ENCODE measurements around the gene UBXN4. TPM values are rescaled to one million over a fixed set of nuclear protein-coding genes. Genes with fewer than 3 reads are reported as not detected.

Gene UBXN4
- polyA plus RNA-seq, 2 of the 4 experiments (the other 2 are of a cell fraction) = 70.8 to 129 TPM

DNA sequence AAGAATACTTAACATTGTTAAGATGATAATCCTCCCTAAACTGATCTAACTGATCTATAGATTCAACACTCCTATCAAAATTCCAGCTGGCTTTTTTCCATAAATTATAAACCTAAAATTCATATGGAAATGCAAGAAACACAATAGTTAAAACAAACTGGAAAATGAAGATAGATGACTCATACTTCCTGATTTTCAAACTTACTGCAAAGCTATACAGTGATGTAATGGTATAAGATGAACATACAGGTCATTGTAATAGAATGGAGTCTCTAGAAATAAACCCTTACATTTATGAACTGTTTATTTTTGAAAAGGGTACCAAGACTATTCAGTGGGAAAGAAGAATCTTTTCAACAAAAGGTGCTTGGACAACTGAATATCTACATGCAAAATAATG, 32.3 kb downstream of the UBXN4 start:
- ChIA-PET CTCF (no interaction called here), POLR2A (no interaction called here)
- H3K27ac ChIP-seq = no peak overlapping the region
- no peak overlapping the region for H3K4me3 ChIP-seq
- DNase-seq (ENCODE audit: low read depth in 1 of 2, low spot score in 1 of 2) = no peak
- no peak for FAIRE-seq
- ATAC-seq = no peak
- no peak overlapping the region for H3K4me2 ChIP-seq
- no peaks in the 10 kb centered on the region for H3K4me1 ChIP-seq
- H3K9me3 ChIP-seq = no peaks in the 10 kb centered on the region
- TF ChIP-seq FOSL2 (IDR thresholded peaks at IDR 0.05) (no peak), FOSL2 (CRISPR knock-in tag; IDR thresholded peaks at IDR 0.05) (peak; percentile 68), RNF2 (IDR thresholded peaks at IDR 0.05; ENCODE audit: borderline replicate concordance, low read depth) (no peak)

DNA sequence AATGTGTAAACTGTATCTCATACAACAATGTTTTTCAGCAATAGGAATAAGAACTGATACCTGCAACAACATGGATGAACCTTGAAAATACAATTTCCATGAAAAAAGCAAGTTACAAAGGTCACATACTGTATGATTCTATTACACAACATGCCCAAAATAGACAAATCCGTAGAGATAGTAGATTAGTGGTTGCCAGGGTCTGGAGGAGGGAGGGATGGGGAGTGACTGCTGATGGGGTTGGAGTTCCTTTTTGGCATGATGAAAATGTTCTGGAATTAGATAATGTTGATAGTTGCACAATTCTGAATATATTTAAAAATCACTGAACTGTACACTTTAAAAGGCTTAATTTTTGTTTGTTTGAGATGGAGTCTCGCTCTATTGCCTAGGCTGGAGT, 33.8 kb downstream of the UBXN4 start:
- no peak overlapping the region for H3K4me2 ChIP-seq
- no peak overlapping the region for H3K27ac ChIP-seq
- ATAC-seq = no peak
- POLR2A ChIA-PET = no interaction called here
- WGBS (ENCODE audit: missing lambda C conversion rate) = 48% methylated on average over 2 of the region's 2 CpGs
- no peak for DNase-seq (ENCODE audit: low read depth in 1 of 2, low spot score in 1 of 2)
- no peaks in the 10 kb centered on the region for H3K4me1 ChIP-seq
- no peak overlapping the region for H3K4me3 ChIP-seq
- TF ChIP-seq RCOR1 (IDR thresholded peaks at IDR 0.05; ENCODE audit: low read depth, low read length) (no peak), HDAC2 (IDR thresholded peaks at IDR 0.05) (no peak), RAD21 (conservative IDR thresholded peaks at IDR 0.05 in 1 of 2, IDR thresholded peaks at IDR 0.05 in 1 of 2) (no peak), HOXB13 (CRISPR knock-in tag; IDR thresholded peaks at IDR 0.05; ENCODE audit: low read depth) (no peak)
- TF ChIP-seq, protein P1, sequence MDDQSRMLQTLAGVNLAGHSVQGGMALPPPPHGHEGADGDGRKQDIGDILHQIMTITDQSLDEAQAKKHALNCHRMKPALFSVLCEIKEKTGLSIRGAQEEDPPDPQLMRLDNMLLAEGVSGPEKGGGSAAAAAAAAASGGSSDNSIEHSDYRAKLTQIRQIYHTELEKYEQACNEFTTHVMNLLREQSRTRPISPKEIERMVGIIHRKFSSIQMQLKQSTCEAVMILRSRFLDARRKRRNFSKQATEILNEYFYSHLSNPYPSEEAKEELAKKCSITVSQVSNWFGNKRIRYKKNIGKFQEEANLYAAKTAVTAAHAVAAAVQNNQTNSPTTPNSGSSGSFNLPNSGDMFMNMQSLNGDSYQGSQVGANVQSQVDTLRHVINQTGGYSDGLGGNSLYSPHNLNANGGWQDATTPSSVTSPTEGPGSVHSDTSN (IDR thresholded peaks at IDR 0.05) = no peak
- H3K9me3 ChIP-seq = no peaks in the 10 kb centered on the region
- CTCF ChIA-PET = no interaction called here
- no peak for FAIRE-seq

DNA sequence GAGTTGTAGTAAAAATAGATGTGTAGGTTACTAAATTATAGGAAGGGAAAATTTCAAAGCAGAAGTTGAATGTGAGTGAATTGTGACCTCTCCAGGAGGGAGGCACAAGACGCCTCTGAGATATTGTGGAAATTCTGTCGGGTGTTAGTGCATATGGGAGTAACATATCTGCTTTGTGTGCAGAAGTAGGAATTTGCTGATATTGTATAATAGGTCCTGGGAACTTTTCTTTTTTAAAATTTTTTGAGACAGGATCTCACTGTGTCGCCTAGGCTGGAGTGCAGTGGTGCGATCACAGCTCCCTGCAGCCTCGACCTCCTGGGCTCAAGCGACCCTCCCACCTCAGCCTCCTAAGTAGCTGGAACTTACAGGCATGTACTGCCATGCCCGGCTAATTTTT, 34.7 kb downstream of the UBXN4 start:
- no peak for FAIRE-seq
- POLR2A ChIA-PET = no interaction called here
- WGBS (ENCODE audit: missing lambda C conversion rate) = 94% methylated on average over 7 of the region's 7 CpGs

DNA sequence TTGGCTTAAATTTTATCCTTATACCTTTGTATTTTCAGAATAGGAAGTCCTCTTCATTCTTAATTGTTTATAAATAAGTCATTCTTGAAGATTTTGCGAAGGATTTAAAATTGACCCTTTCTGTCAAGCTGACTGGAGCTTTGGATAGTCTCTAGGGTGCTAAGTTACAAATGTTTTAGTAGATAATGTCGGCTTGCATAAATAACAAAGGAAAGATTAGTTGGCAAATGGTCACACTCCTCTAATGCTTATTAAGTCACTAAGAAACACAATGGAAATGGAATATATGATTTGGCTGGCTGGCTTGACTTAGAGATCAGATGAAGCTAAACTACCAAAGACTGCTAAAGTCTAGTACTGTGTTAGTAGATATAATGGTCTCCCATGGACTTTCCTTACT, 40.6 kb downstream of the UBXN4 start:
- DNase-seq (ENCODE audit: low read depth in 1 of 2, low spot score in 1 of 2) (no peak), ATAC-seq (no peak), FAIRE-seq (no peak)
- CTCF ChIA-PET = interaction anchor here (0.7 to 3.6 kb wide), 3 partner anchors 15 to 778 kb away, joined by 3 to 12 read pairs (median 3); no protein-coding TSS in a partner anchor
- Histone ChIP-seq H3K4me2 (no peak overlapping the region), H3K27ac (no peak overlapping the region), H3K9me3 (0 out of 3 replicates have a peak, but pooled peaks cover 2% of the 10 kb centered on the region), H3K4me1 (no peaks in the 10 kb centered on the region), H3K4me3 (no peak overlapping the region)
- TF ChIP-seq HOXB13 (CRISPR knock-in tag; IDR thresholded peaks at IDR 0.05; ENCODE audit: low read depth) (no peak), ZC3H11A (IDR thresholded peaks at IDR 0.05) (no peak), RNF2 (IDR thresholded peaks at IDR 0.05; ENCODE audit: borderline replicate concordance, low read depth) (no peak), MAZ (IDR thresholded peaks at IDR 0.05; ENCODE audit: borderline replicate concordance, low read depth, low read length) (no peak), HOXB5 (CRISPR knock-in tag; IDR thresholded peaks at IDR 0.05) (no peak), CHD4 (IDR thresholded peaks at IDR 0.05; ENCODE audit: borderline replicate concordance) (no peak), FOSL2 (IDR thresholded peaks at IDR 0.05) (no peak), FOSL2 (CRISPR knock-in tag; IDR thresholded peaks at IDR 0.05) (no peak), RAD21 (conservative IDR thresholded peaks at IDR 0.05 in 1 of 2, IDR thresholded peaks at IDR 0.05 in 1 of 2) (no peak), CBX2 (IDR thresholded peaks at IDR 0.05; ENCODE audit: borderline replicate concordance, low read depth) (no peak), HDAC2 (IDR thresholded peaks at IDR 0.05) (no peak), MYC (IDR thresholded peaks at IDR 0.05; ENCODE audit: borderline replicate concordance, low read length) (no peak), CHD2 (IDR thresholded peaks at IDR 0.05; ENCODE audit: low read length, partially characterized antibody) (no peak), MAFK (IDR thresholded peaks at IDR 0.05; ENCODE audit: partially characterized antibody) (no peak), ZSCAN20 (CRISPR knock-in tag; IDR thresholded peaks at IDR 0.05) (no peak), EHMT2 (IDR thresholded peaks at IDR 0.05; ENCODE audit: low read depth) (no peak), GATA3 (IDR thresholded peaks at IDR 0.05; ENCODE audit: borderline replicate concordance) (no peak), POLR2A (IDR thresholded peaks at IDR 0.05; ENCODE audit: low read length) (no peak), SREBF2 (IDR thresholded peaks at IDR 0.05) (no peak), NPAS2 (CRISPR knock-in tag; IDR thresholded peaks at IDR 0.05; ENCODE audit: borderline replicate concordance) (no peak)
- TF ChIP-seq, protein P2, sequence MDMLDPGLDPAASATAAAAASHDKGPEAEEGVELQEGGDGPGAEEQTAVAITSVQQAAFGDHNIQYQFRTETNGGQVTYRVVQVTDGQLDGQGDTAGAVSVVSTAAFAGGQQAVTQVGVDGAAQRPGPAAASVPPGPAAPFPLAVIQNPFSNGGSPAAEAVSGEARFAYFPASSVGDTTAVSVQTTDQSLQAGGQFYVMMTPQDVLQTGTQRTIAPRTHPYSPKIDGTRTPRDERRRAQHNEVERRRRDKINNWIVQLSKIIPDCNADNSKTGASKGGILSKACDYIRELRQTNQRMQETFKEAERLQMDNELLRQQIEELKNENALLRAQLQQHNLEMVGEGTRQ (IDR thresholded peaks at IDR 0.05) = no peak
- 97% methylated on average over 2 of the region's 2 CpGs for WGBS (ENCODE audit: missing lambda C conversion rate)
- POLR2A ChIA-PET = no interaction called here

More for the DNA sequence above, 34.7 kb downstream of the UBXN4 start:
- Histone ChIP-seq H3K4me1 (no peaks in the 10 kb centered on the region), H3K27ac (no peak overlapping the region), H3K4me2 (no peak overlapping the region), H3K4me3 (no peak overlapping the region), H3K9me3 (no peaks in the 10 kb centered on the region)
- CTCF ChIA-PET = no interaction called here
- DNase-seq (ENCODE audit: low read depth in 1 of 2, low spot score in 1 of 2) (no peak), ATAC-seq (no peak)
- TF ChIP-seq MAFK (IDR thresholded peaks at IDR 0.05; ENCODE audit: partially characterized antibody) (peak; percentile 30), NFE2L2 (conservative IDR thresholded peaks at IDR 0.05; ENCODE audit: low read length) (no peak)
